ENCODE data around the gene SF3B6.

The SF3B6 gene

GRCh38 chr2:24072259-24072658, 3.9 kb downstream of the SF3B6 start:
- Histone ChIP-seq H3K9me3 (ENCODE audit: control insufficient read depth, low read length) (no peaks in the 10 kb centered on the region), H3K4me1 (peaks cover 11% of the 10 kb centered on the region), H3K27ac (no peak overlapping the region), H3K4me2 (ENCODE audit: low read length) (no peak overlapping the region), H3K4me3 (ENCODE audit: low read depth, low read length) (no peak overlapping the region), H3K27me3 (ENCODE audit: control insufficient read depth, insufficient read depth, low read length) (no peaks in the 10 kb centered on the region), H3K9ac (no peak overlapping the region), H2AFZ (no peak overlapping the region), H3K79me2 (peaks cover 8% of the 10 kb centered on the region), H3K36me3 (ENCODE audit: control insufficient read depth, insufficient read depth, low read length) (no peaks in the 10 kb centered on the region)
- no peak for TF ChIP-seq CTCF (IDR thresholded peaks at IDR 0.05)

GRCh38 chr2:24065341-24065740, 10.8 kb downstream of the SF3B6 start:
- no peak overlapping the region for H2AFZ ChIP-seq
- no peak overlapping the region for H3K27ac ChIP-seq
- H3K27me3 ChIP-seq (ENCODE audit: control insufficient read depth, insufficient read depth, low read length) = no peaks in the 10 kb centered on the region
- H3K9ac ChIP-seq = no peak overlapping the region
- no peaks in the 10 kb centered on the region for H3K4me1 ChIP-seq
- H3K4me2 ChIP-seq (ENCODE audit: low read length) = no peak overlapping the region
- H3K79me2 ChIP-seq = no peaks in the 10 kb centered on the region
- no peak overlapping the region for H3K4me3 ChIP-seq (ENCODE audit: low read depth, low read length)
- TF ChIP-seq CTCF (IDR thresholded peaks at IDR 0.05) = no peak
- H3K36me3 ChIP-seq (ENCODE audit: control insufficient read depth, insufficient read depth, low read length) = no peaks in the 10 kb centered on the region
- H3K9me3 ChIP-seq (ENCODE audit: control insufficient read depth, low read length) = no peaks in the 10 kb centered on the region

- no peak overlapping the region for H3K4me3 ChIP-seq (ENCODE audit: low read depth, low read length)
- no peaks in the 10 kb centered on the region for H3K27me3 ChIP-seq (ENCODE audit: control insufficient read depth, insufficient read depth, low read length)
- H3K4me1 ChIP-seq = no peaks in the 10 kb centered on the region
- TF ChIP-seq CTCF (IDR thresholded peaks at IDR 0.05) = no peak
- H3K9ac ChIP-seq = no peak overlapping the region
- no peaks in the 10 kb centered on the region for H3K79me2 ChIP-seq
- H3K36me3 ChIP-seq (ENCODE audit: control insufficient read depth, insufficient read depth, low read length) = no peaks in the 10 kb centered on the region
- H3K9me3 ChIP-seq (ENCODE audit: control insufficient read depth, low read length) = no peaks in the 10 kb centered on the region
- H3K4me2 ChIP-seq (ENCODE audit: low read length) = no peak overlapping the region
- no peak overlapping the region for H2AFZ ChIP-seq
- no peak overlapping the region for H3K27ac ChIP-seq
These were observed 17.4 kb downstream of the SF3B6 start for GRCh38 chr2:24058564-24059271.

- H3K4me1 ChIP-seq = no peaks in the 10 kb centered on the region
- no peak overlapping the region for H2AFZ ChIP-seq
- no peak overlapping the region for H3K4me2 ChIP-seq (ENCODE audit: low read length)
- no peak for TF ChIP-seq CTCF (IDR thresholded peaks at IDR 0.05)
- H3K27ac ChIP-seq = no peak overlapping the region
- H3K4me3 ChIP-seq (ENCODE audit: low read depth, low read length) = no peak overlapping the region
- no peaks in the 10 kb centered on the region for H3K9me3 ChIP-seq (ENCODE audit: control insufficient read depth, low read length)
- no peaks in the 10 kb centered on the region for H3K36me3 ChIP-seq (ENCODE audit: control insufficient read depth, insufficient read depth, low read length)
- H3K27me3 ChIP-seq (ENCODE audit: control insufficient read depth, insufficient read depth, low read length) = no peaks in the 10 kb centered on the region
- H3K79me2 ChIP-seq = no peaks in the 10 kb centered on the region
- no peak overlapping the region for H3K9ac ChIP-seq
These were observed 20.4 kb downstream of the SF3B6 start for GRCh38 chr2:24055750-24056149.

GRCh38 chr2:24054366-24055010, 21.6 kb downstream of the SF3B6 start:
- Histone ChIP-seq H3K4me2 (ENCODE audit: low read length) (no peak overlapping the region), H3K36me3 (ENCODE audit: control insufficient read depth, insufficient read depth, low read length) (no peaks in the 10 kb centered on the region), H3K27me3 (ENCODE audit: control insufficient read depth, insufficient read depth, low read length) (no peaks in the 10 kb centered on the region), H2AFZ (no peak overlapping the region), H3K27ac (no peak overlapping the region), H3K9me3 (ENCODE audit: control insufficient read depth, low read length) (no peaks in the 10 kb centered on the region), H3K79me2 (no peaks in the 10 kb centered on the region), H3K4me1 (no peaks in the 10 kb centered on the region), H3K4me3 (ENCODE audit: low read depth, low read length) (no peak overlapping the region), H3K9ac (no peak overlapping the region)
- no peak for TF ChIP-seq CTCF (IDR thresholded peaks at IDR 0.05)
